Measurements from ENCODE around the gene SH2B3.

The SH2B3 gene

DNA sequence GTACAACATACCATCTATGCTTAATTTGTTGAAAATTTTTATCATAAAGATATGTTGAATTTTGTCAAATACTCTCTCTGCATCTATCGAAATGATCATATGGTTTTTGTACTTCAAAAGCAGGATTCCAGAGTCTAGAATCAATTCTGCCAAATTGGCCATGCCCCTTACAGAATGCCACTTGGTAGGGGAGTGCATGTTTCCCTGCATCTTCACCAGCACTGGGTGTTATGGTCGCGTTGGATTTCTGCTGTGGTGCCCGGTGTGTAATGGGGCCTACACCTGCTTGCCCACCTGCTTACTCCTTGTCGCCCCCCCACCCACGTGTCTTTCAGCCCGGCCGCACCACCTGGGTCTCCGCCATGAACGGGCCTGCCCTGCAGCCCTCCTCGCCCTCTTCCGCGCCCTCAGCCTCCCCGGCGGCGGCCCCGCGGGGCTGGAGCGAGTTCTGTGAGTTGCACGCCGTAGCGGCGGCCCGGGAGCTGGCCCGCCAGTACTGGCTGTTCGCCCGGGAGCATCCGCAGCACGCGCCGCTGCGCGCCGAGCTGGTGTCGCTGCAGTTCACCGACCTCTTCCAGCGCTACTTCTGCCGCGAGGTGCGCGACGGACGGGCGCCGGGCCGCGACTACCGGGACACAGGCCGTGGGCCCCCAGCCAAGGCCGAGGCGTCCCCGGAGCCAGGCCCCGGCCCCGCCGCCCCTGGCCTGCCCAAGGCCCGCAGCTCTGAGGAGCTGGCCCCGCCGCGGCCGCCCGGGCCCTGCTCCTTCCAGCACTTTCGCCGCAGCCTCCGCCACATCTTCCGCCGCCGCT lies 12.3 kb downstream of the SH2B3 start:
- Mint-ChIP-seq H3K4me1 (ENCODE audit: low read depth in 2 of 2) (peaks cover 25 to 28% of the 10 kb centered on the region in 2 donors), H3K9me3 (no peaks in the 10 kb centered on the region), H3K4me3 (no peak overlapping the region), H3K36me3 (ENCODE audit: insufficient read depth) (peaks cover 79% of the 10 kb centered on the region), H3K27ac (peak overlapping the region in 1 of 2 donors; percentile 54), H3K27me3 (no peaks in the 10 kb centered on the region)
- no peak for ATAC-seq (replicated peaks)
- DNase-seq: no peak

DNA sequence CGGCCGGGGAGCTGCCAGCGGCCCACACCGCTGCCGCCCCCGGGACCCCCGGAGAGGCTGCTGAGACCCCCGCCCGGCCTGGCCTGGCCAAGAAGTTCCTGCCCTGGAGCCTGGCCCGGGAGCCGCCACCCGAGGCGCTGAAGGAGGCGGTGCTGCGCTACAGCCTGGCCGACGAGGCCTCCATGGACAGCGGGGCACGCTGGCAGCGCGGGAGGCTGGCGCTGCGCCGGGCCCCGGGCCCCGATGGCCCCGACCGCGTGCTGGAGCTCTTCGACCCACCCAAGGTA lies 12.8 kb downstream of the SH2B3 start:
- Mint-ChIP-seq H3K4me1 (ENCODE audit: low read depth in 2 of 2) (peaks cover 20 to 23% of the 10 kb centered on the region in 2 donors), H3K27me3 (no peaks in the 10 kb centered on the region), H3K4me3 (no peak overlapping the region), H3K36me3 (ENCODE audit: insufficient read depth) (peaks cover 80% of the 10 kb centered on the region), H3K9me3 (no peaks in the 10 kb centered on the region), H3K27ac (no peak overlapping the region)
- ATAC-seq (replicated peaks) (no peak), DNase-seq (no peak)

DNA sequence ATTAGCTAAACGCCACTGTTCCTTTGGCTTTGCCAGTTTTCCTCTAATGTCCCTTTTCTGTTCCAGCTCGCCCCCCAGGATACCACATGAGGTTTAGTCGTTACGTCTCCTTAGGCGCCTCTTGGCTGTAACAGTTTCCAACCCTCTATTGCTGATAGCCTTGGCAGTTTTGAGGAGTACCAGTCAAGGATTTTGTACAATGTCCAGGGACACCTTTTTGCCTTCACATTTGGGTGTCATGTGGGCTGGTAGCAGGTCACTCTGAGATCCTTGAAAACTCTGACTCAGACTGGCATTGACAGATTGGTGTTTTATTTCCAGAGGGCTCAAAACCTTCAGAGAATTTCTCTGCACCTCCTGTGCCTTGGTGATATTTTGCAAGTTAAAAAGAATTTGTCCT lies 14.1 kb downstream of the SH2B3 start:
- Mint-ChIP-seq H3K27ac (no peak overlapping the region), H3K36me3 (ENCODE audit: insufficient read depth) (peaks cover 83% of the 10 kb centered on the region), H3K27me3 (no peaks in the 10 kb centered on the region), H3K4me1 (ENCODE audit: low read depth in 2 of 2) (peaks cover 19 to 20% of the 10 kb centered on the region in 2 donors), H3K4me3 (no peak overlapping the region), H3K9me3 (no peaks in the 10 kb centered on the region)
- no peak for DNase-seq
- no peak for ATAC-seq (replicated peaks)

DNA sequence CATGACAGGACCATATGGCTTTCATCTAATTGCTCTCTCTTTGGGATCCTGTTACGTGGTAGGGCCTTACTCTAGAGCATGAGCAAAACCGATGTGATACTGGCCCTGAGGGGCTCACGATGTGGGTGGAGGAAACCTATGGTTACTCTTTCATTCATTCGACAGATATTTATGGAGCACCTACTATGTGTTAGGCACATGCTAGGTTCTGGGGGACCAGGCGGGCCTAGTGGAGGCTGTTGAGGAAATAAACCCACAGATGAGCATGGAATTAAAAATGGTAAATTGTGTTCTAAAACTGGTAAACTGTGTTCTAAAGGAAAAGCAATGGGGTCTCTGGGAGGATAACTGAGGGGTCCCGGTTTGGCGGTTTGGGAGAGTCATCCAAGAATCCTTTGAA lies 14.8 kb downstream of the SH2B3 start:
- Mint-ChIP-seq H3K4me1 (ENCODE audit: low read depth in 2 of 2) (peaks cover 21 to 22% of the 10 kb centered on the region in 2 donors), H3K27ac (peak overlapping the region; percentile 22 to 49), H3K9me3 (no peaks in the 10 kb centered on the region), H3K27me3 (no peaks in the 10 kb centered on the region), H3K36me3 (ENCODE audit: insufficient read depth) (peaks cover 76% of the 10 kb centered on the region), H3K4me3 (no peak overlapping the region)
- DNase-seq: no peak
- ATAC-seq (replicated peaks): no peak

DNA sequence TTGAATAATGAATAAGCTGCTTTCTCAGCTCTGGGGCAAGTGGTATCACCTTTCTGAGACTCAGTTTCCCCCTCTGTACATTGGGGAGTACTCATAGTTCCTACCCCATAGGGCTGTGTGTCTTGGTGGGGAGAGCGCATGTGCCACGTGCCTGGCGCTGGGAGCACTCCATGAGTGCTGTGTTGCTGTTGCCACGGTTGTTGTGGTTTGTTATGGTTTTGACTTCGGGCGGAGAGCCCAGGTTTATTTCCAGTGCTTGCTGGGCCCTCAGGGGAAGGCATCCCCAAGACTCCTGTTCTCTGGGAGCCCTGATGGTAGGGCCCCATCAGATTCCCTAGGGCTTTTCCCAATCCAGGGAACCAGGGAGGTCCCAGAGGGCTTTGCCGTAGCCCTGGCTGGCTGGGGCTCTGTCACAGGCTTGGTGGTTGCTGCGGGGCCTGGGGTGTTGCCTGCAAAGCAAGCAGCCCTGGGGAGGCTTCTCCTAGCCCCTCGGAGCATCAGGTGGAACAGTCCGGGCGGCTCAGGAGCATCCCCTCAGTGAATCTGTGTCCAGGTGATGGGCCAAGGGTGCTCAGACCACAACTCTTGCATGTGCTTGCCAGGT lies 18.6 kb downstream of the SH2B3 start:
- peak overlapping the region; percentile 66 to 94 for H3K4me3 Mint-ChIP-seq
- H3K9me3 Mint-ChIP-seq: no peaks in the 10 kb centered on the region
- peak overlapping the region; percentile 100 for H3K27ac Mint-ChIP-seq
- peaks cover 70% of the 10 kb centered on the region for H3K36me3 Mint-ChIP-seq (ENCODE audit: insufficient read depth)
- ATAC-seq (replicated peaks): no peak
- H3K27me3 Mint-ChIP-seq: no peaks in the 10 kb centered on the region
- peaks cover 42 to 46% of the 10 kb centered on the region in 2 donors for H3K4me1 Mint-ChIP-seq (ENCODE audit: low read depth in 2 of 2)
- DNase-seq: no peak

- H3K4me3 Mint-ChIP-seq: peak overlapping the region; percentile 66 to 94
- peaks cover 65% of the 10 kb centered on the region for H3K36me3 Mint-ChIP-seq (ENCODE audit: insufficient read depth)
- DNase-seq: no peak
- ATAC-seq (replicated peaks): no peak
- H3K27ac Mint-ChIP-seq: peak overlapping the region; percentile 100
- no peaks in the 10 kb centered on the region for H3K27me3 Mint-ChIP-seq
- peaks cover 47 to 50% of the 10 kb centered on the region in 2 donors for H3K4me1 Mint-ChIP-seq (ENCODE audit: low read depth in 2 of 2)
- no peaks in the 10 kb centered on the region for H3K9me3 Mint-ChIP-seq
Observed at GRCh38 chr12:111424793-111425251, 19.1 kb downstream of the SH2B3 start.

DNA sequence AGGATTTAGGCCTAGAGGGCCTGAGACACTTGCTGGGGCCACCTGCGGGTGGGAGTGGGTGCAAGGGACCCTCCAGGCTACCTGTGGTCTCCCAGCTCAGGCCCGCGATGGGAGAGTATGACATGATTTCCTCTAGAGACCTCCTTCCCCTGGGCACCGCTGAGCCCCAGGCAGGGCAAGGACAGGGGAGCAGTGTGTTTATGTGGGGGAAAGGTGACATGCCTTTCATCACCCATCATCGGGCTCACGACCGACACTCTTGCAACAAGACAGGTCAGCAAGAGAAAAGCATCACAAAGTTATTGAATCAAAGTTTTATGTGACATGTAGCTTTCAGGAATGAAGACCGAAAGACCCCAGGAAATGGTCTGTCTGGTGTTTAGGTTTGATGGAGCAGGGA lies 19.9 kb downstream of the SH2B3 start:
- H3K27me3 Mint-ChIP-seq: no peaks in the 10 kb centered on the region
- no peaks in the 10 kb centered on the region for H3K9me3 Mint-ChIP-seq
- H3K36me3 Mint-ChIP-seq (ENCODE audit: insufficient read depth): peaks cover 65% of the 10 kb centered on the region
- ATAC-seq (replicated peaks) (no peak), DNase-seq (no peak)
- peaks cover 55 to 58% of the 10 kb centered on the region in 2 donors for H3K4me1 Mint-ChIP-seq (ENCODE audit: low read depth in 2 of 2)
- peak overlapping the region; percentile 66 to 94 for H3K4me3 Mint-ChIP-seq
- peak overlapping the region; percentile 100 for H3K27ac Mint-ChIP-seq

DNA sequence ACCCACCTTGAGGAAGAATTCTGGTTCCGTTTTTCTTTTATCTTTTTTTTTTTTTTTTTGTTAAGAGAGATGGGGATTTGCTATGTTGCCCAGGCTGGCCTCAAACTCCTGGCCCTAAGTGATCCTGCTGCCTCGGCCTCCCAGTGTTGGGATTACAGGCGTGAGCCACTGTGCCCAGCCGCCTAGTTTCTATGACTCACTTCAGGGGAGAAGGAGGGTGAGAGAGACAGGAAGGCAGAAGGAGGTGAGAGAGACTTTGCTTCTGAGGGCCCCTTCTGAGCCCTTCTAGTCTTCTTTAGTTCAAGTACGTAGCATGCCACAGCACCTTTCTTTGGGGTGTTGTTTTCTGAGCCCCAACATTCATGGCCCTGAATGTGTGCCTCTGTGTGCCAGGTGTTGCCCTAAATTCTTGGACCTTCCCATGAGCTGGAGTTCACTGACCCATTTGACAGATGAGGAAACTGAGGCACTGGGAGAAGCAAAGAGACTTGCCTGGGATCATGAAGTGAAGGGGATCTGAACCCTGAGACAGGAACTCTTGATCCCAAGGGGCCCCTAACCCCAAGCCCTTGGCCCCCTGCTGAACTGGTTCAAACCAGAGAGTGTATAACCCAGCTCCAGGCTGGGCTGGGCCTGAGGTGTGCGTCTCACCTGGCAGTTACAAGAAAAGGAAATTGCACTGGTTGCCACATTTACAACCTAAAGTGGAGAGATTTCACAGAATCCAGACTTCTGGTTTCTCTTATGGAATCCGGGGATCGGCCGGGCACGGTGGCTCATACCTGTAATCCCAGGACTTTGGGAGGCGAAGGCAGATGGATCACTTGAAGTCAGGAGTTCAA lies 20.8 kb downstream of the SH2B3 start:
- DNase-seq: peak in 1 of 3 experiments; percentile 33
- H3K4me3 Mint-ChIP-seq: peak overlapping the region; percentile 66 to 94
- H3K27ac Mint-ChIP-seq: peak overlapping the region; percentile 100

DNA sequence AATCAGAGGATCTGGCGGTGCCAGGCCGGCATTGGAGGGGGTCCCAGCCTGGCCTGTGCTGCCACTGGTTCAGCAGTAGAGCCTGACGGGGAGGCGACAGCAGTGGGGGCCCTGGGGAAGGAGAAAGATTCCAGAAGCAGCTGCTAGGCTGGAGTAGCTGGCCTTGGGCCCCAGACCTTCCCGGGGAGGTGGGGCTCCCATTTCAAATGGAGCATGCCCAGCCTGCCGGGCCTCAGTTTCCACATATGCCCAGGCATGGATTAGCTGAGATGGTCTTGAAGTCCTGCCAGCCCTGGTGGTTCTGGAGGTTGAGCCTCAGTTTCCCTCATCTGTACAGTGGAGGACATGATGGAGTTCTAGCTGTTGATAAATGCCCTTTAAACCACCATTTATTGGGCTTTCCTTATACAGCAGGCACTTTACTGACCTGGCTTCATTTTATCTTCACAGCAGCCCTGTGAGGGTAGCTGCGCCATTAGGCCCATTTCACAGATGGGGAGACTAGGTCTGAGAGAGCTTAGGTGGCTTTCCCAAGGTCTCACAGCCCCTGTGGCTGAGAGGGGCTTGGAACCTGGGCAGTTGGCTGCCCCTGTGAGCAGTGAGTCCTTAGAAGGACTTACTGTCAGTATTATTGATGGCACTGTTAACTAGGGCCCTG lies 21.8 kb downstream of the SH2B3 start:
- H3K36me3 Mint-ChIP-seq (ENCODE audit: insufficient read depth): peaks cover 53% of the 10 kb centered on the region
- H3K4me1 Mint-ChIP-seq (ENCODE audit: low read depth in 2 of 2): peaks cover 72 to 75% of the 10 kb centered on the region in 2 donors
- DNase-seq: no peak
- H3K4me3 Mint-ChIP-seq: peak overlapping the region; percentile 80 to 94
- peak overlapping the region; percentile 100 for H3K27ac Mint-ChIP-seq
- no peaks in the 10 kb centered on the region for H3K27me3 Mint-ChIP-seq
- no peaks in the 10 kb centered on the region for H3K9me3 Mint-ChIP-seq
- no peak for ATAC-seq (replicated peaks)

More for the DNA sequence above, 20.8 kb downstream of the SH2B3 start:
- H3K36me3 Mint-ChIP-seq (ENCODE audit: insufficient read depth): peaks cover 56% of the 10 kb centered on the region
- H3K9me3 Mint-ChIP-seq: no peaks in the 10 kb centered on the region
- peaks cover 62 to 65% of the 10 kb centered on the region in 2 donors for H3K4me1 Mint-ChIP-seq (ENCODE audit: low read depth in 2 of 2)
- H3K27me3 Mint-ChIP-seq: no peaks in the 10 kb centered on the region
- ATAC-seq (replicated peaks): peak; percentile 35

DNA sequence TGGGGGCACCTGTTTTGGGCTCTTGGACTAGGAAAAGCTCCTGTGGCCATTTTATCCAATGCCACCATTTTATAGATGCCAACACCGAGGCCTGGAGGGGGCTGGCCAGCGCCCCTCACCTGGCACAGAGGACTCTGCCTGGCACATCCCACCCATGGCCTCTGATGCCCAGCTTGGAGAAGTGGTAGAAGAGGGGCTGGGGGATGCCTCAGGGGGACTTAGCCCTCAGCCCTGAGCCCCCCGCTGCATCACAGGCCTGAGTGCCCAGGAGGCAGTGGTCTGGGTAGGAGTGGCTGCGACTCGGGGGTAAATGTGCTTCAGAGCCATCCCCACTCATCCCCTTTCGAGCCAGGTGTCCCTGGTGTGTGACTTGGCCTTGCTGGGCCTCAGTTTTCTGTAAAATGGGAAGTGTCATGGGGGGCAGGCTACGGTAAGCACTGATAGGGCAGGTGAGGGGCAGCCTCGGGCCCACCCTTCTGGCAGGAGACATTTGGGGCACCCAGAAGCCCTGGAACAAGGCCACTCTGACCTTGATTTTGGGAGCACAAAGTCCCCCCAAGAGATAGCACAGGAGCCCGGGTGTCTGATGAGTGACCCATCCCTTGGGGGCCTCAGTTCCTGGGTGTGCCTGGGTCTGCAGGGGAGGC lies 22.5 kb downstream of the SH2B3 start:
- Mint-ChIP-seq H3K9me3 (no peaks in the 10 kb centered on the region), H3K4me1 (ENCODE audit: low read depth in 2 of 2) (peaks cover 76 to 78% of the 10 kb centered on the region in 2 donors), H3K27me3 (no peaks in the 10 kb centered on the region), H3K27ac (peak overlapping the region; percentile 100), H3K36me3 (ENCODE audit: insufficient read depth) (peaks cover 56% of the 10 kb centered on the region), H3K4me3 (peak overlapping the region; percentile 80 to 94)
- ATAC-seq (replicated peaks) (no peak), DNase-seq (no peak)

DNA sequence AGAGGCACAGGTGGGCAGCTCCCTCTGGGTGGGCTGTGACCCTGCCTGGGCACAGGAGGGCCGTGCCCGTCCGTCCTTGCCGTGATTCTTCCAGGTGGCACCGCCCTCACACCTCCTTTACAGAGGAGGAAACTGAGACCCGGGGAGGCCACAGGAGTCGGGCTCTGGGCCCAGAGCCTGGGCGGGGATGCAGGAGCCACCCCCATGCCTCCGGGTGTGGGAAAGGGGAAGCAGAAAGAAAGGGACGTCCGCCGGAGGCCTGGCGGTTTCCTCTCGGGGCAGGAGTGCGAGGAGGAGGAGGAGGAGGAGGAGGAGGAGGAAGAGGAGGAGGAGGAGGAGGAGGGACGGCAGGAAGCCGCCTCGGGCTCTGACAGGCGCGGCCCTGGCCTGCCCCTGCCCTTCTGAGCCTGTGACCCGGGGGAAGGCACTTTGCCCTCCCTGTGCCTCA lies 23.0 kb downstream of the SH2B3 start:
- H3K9me3 Mint-ChIP-seq: no peaks in the 10 kb centered on the region
- H3K4me1 Mint-ChIP-seq (ENCODE audit: low read depth in 2 of 2): peaks cover 81 to 83% of the 10 kb centered on the region in 2 donors
- no peak for ATAC-seq (replicated peaks)
- peak overlapping the region; percentile 100 for H3K27ac Mint-ChIP-seq
- no peak for DNase-seq
- no peaks in the 10 kb centered on the region for H3K27me3 Mint-ChIP-seq
- H3K4me3 Mint-ChIP-seq: peak overlapping the region; percentile 80 to 94
- H3K36me3 Mint-ChIP-seq (ENCODE audit: insufficient read depth): peaks cover 56% of the 10 kb centered on the region

DNA sequence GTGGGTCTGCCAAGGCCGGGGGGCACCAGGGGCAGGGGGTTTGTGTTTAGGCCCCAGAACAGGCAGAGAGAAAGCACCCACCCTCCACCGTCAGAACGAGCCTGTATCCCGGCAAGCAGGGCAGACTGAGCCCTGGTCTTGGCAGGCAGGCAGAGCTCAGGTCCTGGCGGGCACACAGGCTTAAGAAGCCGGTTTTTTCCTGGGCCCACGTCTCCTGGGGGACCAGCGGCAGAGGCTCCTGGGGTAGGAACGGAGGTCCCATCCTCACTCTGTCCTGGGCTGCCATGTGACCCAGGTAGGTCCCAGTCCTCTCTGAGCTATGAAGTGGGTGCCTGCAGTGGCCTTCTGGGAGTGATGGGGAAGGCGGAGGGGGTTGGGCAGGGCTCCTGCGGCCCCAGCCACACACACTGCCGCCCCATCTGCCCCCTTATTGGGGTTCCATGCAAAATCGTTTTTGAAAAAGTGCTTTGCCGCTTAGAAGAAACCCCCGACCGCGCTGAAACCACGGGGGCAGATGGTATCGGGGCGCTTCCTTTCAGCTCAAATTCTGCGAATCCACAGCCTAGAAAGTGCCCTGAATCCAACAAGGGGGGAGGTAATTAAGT lies 24.2 kb downstream of the SH2B3 start:
- H3K27ac Mint-ChIP-seq: peak overlapping the region; percentile 100
- peak; percentile 36 for ATAC-seq (replicated peaks)
- no peaks in the 10 kb centered on the region for H3K9me3 Mint-ChIP-seq
- peak overlapping the region; percentile 93 to 94 for H3K4me3 Mint-ChIP-seq
- peak; percentile 71 to 75 (median 74) for DNase-seq
- peaks cover 85 to 87% of the 10 kb centered on the region in 2 donors for H3K4me1 Mint-ChIP-seq (ENCODE audit: low read depth in 2 of 2)
- H3K36me3 Mint-ChIP-seq (ENCODE audit: insufficient read depth): peaks cover 56% of the 10 kb centered on the region
- no peaks in the 10 kb centered on the region for H3K27me3 Mint-ChIP-seq

Data from effector memory CD8-positive, alpha-beta T cell (primary cell).